Fibroblast of lung (primary cell): ENCODE measurements around the gene THAP4. TPM values are rescaled to one million over a fixed set of nuclear protein-coding genes. Genes with fewer than 3 reads are reported as not detected.
A peak's percentile ranks its signal among the peaks of the same experiment; 100 is the strongest.
"Not testable (repeated sequence)": the region's sequence is repeated elsewhere in the genome, so short reads cannot be mapped to it uniquely, and the experiment has no call there.

Source experiments
- DNase-seq, 2 donors: peaks; one replicate each; pipeline versions ENCODE4 v3.0.0 to v3.0.0-alpha.2; 2010; ENCODE audit warnings: low read depth in 2 of 2
- H2AFZ ChIP-seq: 2 replicates; pipeline ENCODE4 v1.5.1; 2012; ENCODE audit warnings: low read length, control low read depth, inconsistent platforms
- H3K27ac ChIP-seq: 2 replicates; pipeline ENCODE4 v1.5.1; 2011; ENCODE audit warnings: low read length, control low read depth; ENCODE audit not compliant: insufficient read depth
- H3K27me3 ChIP-seq: 2 replicates; pipeline ENCODE4 v1.5.1; 2011; ENCODE audit warnings: mild to moderate bottlenecking, low read length; ENCODE audit not compliant: control insufficient read depth, insufficient read depth
- H3K36me3 ChIP-seq: 2 replicates; pipeline ENCODE4 v1.5.1; 2011; ENCODE audit warnings: low read length; ENCODE audit not compliant: control insufficient read depth, insufficient read depth
- H3K4me1 ChIP-seq: 2 replicates; pipeline ENCODE4 v1.5.1; 2011; ENCODE audit warnings: low read length; ENCODE audit not compliant: control insufficient read depth, insufficient read depth; ENCODE audit errors: extremely low read depth
- H3K4me2 ChIP-seq: 2 replicates; pipeline ENCODE4 v1.5.1; 2011; ENCODE audit warnings: low read length, control low read depth; ENCODE audit not compliant: insufficient read depth; ENCODE audit errors: extremely low read depth
- H3K4me3 ChIP-seq, 4 experiments: fragments of 200-600 bp in 1 of 4; sonication (generic) in 1 of 4; replicated peaks in 1 of 4; 2 replicates each; pipeline ENCODE4 v1.5.1; 2011 to 2016; ENCODE audit warnings: low read length in 4 of 4, low read depth in 3 of 4, mild to moderate bottlenecking in 3 of 4, control low read depth in 2 of 4, inconsistent platforms in 1 of 4, mixed read lengths in 1 of 4; ENCODE audit not compliant: insufficient read depth in 1 of 4; ENCODE audit errors: control extremely low read depth in 1 of 4
- H3K79me2 ChIP-seq: 2 replicates; pipeline ENCODE4 v1.5.1; 2012; ENCODE audit warnings: mild to moderate bottlenecking, low read length, inconsistent platforms; ENCODE audit not compliant: control insufficient read depth, insufficient read depth
- H3K9ac ChIP-seq: 2 replicates; pipeline ENCODE4 v1.5.1; 2011; ENCODE audit warnings: mild to moderate bottlenecking, low read length, control low read depth; ENCODE audit not compliant: insufficient read depth
- H3K9me3 ChIP-seq: 2 replicates; pipeline ENCODE4 v1.5.1; 2012; ENCODE audit warnings: low read depth, low read length; ENCODE audit not compliant: control insufficient read depth, insufficient read depth
- H4K20me1 ChIP-seq: 2 replicates; pipeline ENCODE4 v1.5.1; 2011; ENCODE audit warnings: low read length; ENCODE audit not compliant: control insufficient read depth, insufficient read depth; ENCODE audit errors: extremely low read depth
- CTCF ChIP-seq, 2 donors: IDR thresholded peaks in 1 of 2; conservative IDR thresholded peaks in 1 of 2; 1 replicate in 1 of 2; 2 replicates in 1 of 2; pipeline ENCODE4 v1.5.1; 2011 to 2012; ENCODE audit warnings: low read length in 2 of 2, control low read depth in 1 of 2, inconsistent platforms in 1 of 2, low read depth in 1 of 2, mild to moderate bottlenecking in 1 of 2
- EZH2 ChIP-seq: IDR thresholded peaks from 2 replicates; pipeline ENCODE4 v1.5.1; 2012; ENCODE audit warnings: low read length, control low read depth, mild to moderate bottlenecking; ENCODE audit errors: missing control alignments
- polyA plus RNA-seq, 2 donors: library from polyadenylated mRNA; depleted of rRNA in 1 of 2; stranded (reverse) in 1 of 2; unstranded in 1 of 2; fragments of >200 nt; gene quantifications; 2 replicates each; pipeline ENCODE4 v1.2.1, GENCODE V29; 2011 to 2012; ENCODE audit warnings: missing spikeins in 1 of 2
- total RNA-seq: library from RNA; depleted of rRNA; stranded (reverse); fragments of >200 nt; gene quantifications from 2 replicates; pipeline ENCODE4 v1.2.1, GENCODE V29; 2014

THAP4 gene
- total and polyA plus RNA-seq, 2 donors (not counting 1 experiment from before 2014, with no cell fraction given), result 19.3 to 47.7 TPM

- H3K27me3 ChIP-seq, H4K20me1 ChIP-seq, H3K36me3 ChIP-seq, H3K9me3 ChIP-seq, H3K27ac ChIP-seq, H3K9ac ChIP-seq, DNase-seq, H3K79me2 ChIP-seq, H3K4me1 ChIP-seq, H3K4me2 ChIP-seq, H2AFZ ChIP-seq, H3K4me3 ChIP-seq: not testable (repeated sequence)
Observed at GRCh38 chr2:241589863-241590262, 47.1 kb downstream of the THAP4 start.

GRCh38 chr2:241586564-241587264 is 50.2 kb downstream of the THAP4 start:
- Histone ChIP-seq H2AFZ (no peak overlapping the region), H3K27me3 (no peaks in the 10 kb centered on the region), H3K27ac (no peak overlapping the region), H3K4me2 (no peak overlapping the region), H3K9me3 (peaks cover 2% of the 10 kb centered on the region), H3K79me2 (no peaks in the 10 kb centered on the region), H4K20me1 (no peaks in the 10 kb centered on the region), H3K4me1 (no peaks in the 10 kb centered on the region), H3K4me3 (no peak overlapping the region), H3K9ac (no peak overlapping the region), H3K36me3 (peaks cover 8% of the 10 kb centered on the region)
- DNase-seq, result no peak
- TF ChIP-seq EZH2 (no peak), CTCF (conservative IDR thresholded peaks at IDR 0.05 in 1 of 2, IDR thresholded peaks at IDR 0.05 in 1 of 2; ENCODE audit: low read depth in 1 of 2, low read length in 2 of 2) (no peak)

GRCh38 chr2:241584436-241584835 is 52.5 kb downstream of the THAP4 start:
- no peak for TF ChIP-seq EZH2
- no peak for TF ChIP-seq CTCF (conservative IDR thresholded peaks at IDR 0.05 in 1 of 2, IDR thresholded peaks at IDR 0.05 in 1 of 2; ENCODE audit: low read depth in 1 of 2, low read length in 2 of 2)
- Histone ChIP-seq H3K4me2 (no peak overlapping the region), H2AFZ (no peak overlapping the region), H3K79me2 (no peaks in the 10 kb centered on the region), H3K9ac (no peak overlapping the region), H3K4me3 (no peak overlapping the region), H3K27me3 (no peaks in the 10 kb centered on the region), H4K20me1 (no peaks in the 10 kb centered on the region), H3K27ac (no peak overlapping the region), H3K36me3 (peaks cover 8% of the 10 kb centered on the region), H3K4me1 (no peaks in the 10 kb centered on the region), H3K9me3 (peaks cover 2% of the 10 kb centered on the region)
- peak; percentile 30 to 82 for DNase-seq
